ENCODE results near the gene PRRX2.

GRCh38 chr9:129688285-129689043, 23.0 kb downstream of the PRRX2 start:
- TF ChIP-seq CTCF (IDR thresholded peaks at IDR 0.05 in 4 of 5, conservative IDR thresholded peaks at IDR 0.05 in 1 of 5) (no peak), POLR2A (IDR thresholded peaks at IDR 0.05) (no peak)

All from gastrocnemius medialis (tissue), 4 donors.